ENCODE results near the gene PIGN.

GRCh38 chr18:62183578-62184195, 3.2 kb downstream of the PIGN start:
- TF ChIP-seq TAF1 (IDR thresholded peaks at IDR 0.05; ENCODE audit: low read depth, low read length) (no peak), POLR2AphosphoS5 (IDR thresholded peaks at IDR 0.05; ENCODE audit: low read depth, low read length) (no peak), POLR2A (IDR thresholded peaks at IDR 0.05; ENCODE audit: low read depth, low read length) (no peak), POU2F2 (IDR thresholded peaks at IDR 0.05; ENCODE audit: low read depth, low read length) (no peak), PAX5 (IDR thresholded peaks at IDR 0.05; ENCODE audit: insufficient read depth, low read length, severe bottlenecking) (no peak)
